Heart left ventricle (tissue), 16 donors: ENCODE measurements around the gene HLA-DMB. TPM values are rescaled to one million over a fixed set of nuclear protein-coding genes. Genes with fewer than 3 reads are reported as not detected.
A peak's percentile ranks its signal among the peaks of the same experiment; 100 is the strongest.

Source experiments
- ATAC-seq, 4 donors: fragments of 200-7000 bp; cut with Tn5 transposase; one replicate each; pipeline ENCODE4 v1.9.1; 2020 to 2022; ENCODE audit warnings: moderate library complexity in 4 of 4, mild to moderate bottlenecking in 3 of 4, moderate number of reproducible peaks in 1 of 4
- DNase-seq, 5 donors: peaks; one replicate each; pipeline ENCODE4 v3.0.0-alpha.2; 2020
- H3K27ac ChIP-seq, 12 donors: fragments of 200-600 bp; sonication (generic) in 4 of 12; one replicate each; pipeline versions ENCODE4 v1.5.0 to v1.8.0; 2016 to 2022; ENCODE audit warnings: mild to moderate bottlenecking in 2 of 12
- H3K27me3 ChIP-seq, 9 donors: fragments of 200-600 bp; sonication (generic) in 2 of 9; one replicate each; pipeline versions ENCODE4 v1.5.1 to v1.8.0; 2016 to 2022; ENCODE audit warnings: mild to moderate bottlenecking in 3 of 9
- H3K36me3 ChIP-seq, 9 donors: fragments of 200-600 bp; sonication (generic) in 2 of 9; one replicate each; pipeline versions ENCODE4 v1.5.0 to v1.8.0; 2018 to 2022; ENCODE audit warnings: mild to moderate bottlenecking in 2 of 9
- H3K4me1 ChIP-seq, 12 donors: fragments of 200-600 bp; sonication (generic) in 4 of 12; one replicate each; pipeline versions ENCODE4 v1.5.0 to v1.8.0; 2016 to 2022; ENCODE audit warnings: mild to moderate bottlenecking in 3 of 12
- H3K4me3 ChIP-seq, 12 donors: fragments of 200-600 bp; sonication (generic) in 4 of 12; one replicate each; pipeline versions ENCODE4 v1.5.0 to v1.8.0; 2017 to 2022; ENCODE audit warnings: mild to moderate bottlenecking in 9 of 12, moderate library complexity in 4 of 12
- H3K9me3 ChIP-seq, 12 donors: fragments of 200-600 bp; sonication (generic) in 4 of 12; one replicate each; pipeline versions ENCODE4 v1.5.0 to v1.8.0; 2016 to 2022; ENCODE audit warnings: mild to moderate bottlenecking in 1 of 12
- CTCF ChIP-seq, 12 donors: fragments of 200-600 bp; sonication (generic) in 4 of 12; IDR thresholded peaks; one replicate each; pipeline versions ENCODE4 v1.5.0 to v1.8.0; 2018 to 2022; ENCODE audit warnings: antibody characterized with exemption in 12 of 12, mild to moderate bottlenecking in 5 of 12
- POLR2A ChIP-seq, 2 donors: fragments of 450-650 bp; IDR thresholded peaks; one replicate each; pipeline ENCODE4 v1.6.1; 2017; ENCODE audit warnings: antibody characterized with exemption in 2 of 2, mild to moderate bottlenecking in 2 of 2, moderate library complexity in 2 of 2
- WGBS, 4 donors: extraction: QIAGEN DNeasy Blood & Tissue Kit in 2 of 4; methylation state at CpG; one replicate each; pipeline versions ENCODE4 v1.1.5 to v1.1.7; 2013 to 2018; 5-methylcytosine and 5-hydroxymethylcytosine counted together
- intact Hi-C, 10 donors: fragments of 100-400 bp; cut with DNase I; formaldehyde crosslinking; loops; one replicate each; pipeline versions ENCODE4 v1.11.1 to v1.14.2; 2022
- polyA plus RNA-seq, 2 donors: library from polyadenylated mRNA; stranded (reverse); fragments of 200-250 nt; gene quantifications; one replicate each; pipeline ENCODE4 v1.2.3, GENCODE V29; 2013
- total RNA-seq, 9 donors: library from RNA; depleted of rRNA in 2 of 9; stranded (reverse); fragments of >200 nt in 2 of 9; fragmentation: NEBNext Ultra II Directional in 3 of 9; extraction: Animal tissue kit (Norgen Biotek cat#: 25700) in 3 of 9; gene quantifications; one replicate each; pipeline versions ENCODE4 v1.1.0 to v1.2.4, GENCODE V29; 2016 to 2023
- donor health status: ischemic (EF 13 %, LVEDD 7.1; RV severe dilation, severe dysfunction).
- donor health status: healthy with polysubstance abuse.
- donor health status: DM: no; HTN: yes; CAD: no.
- donor health status: DM: no; HTN: no; CAD: no.
- donor health status: ischemic (EF 25% LVEDD 6.9; RV normal size, moderate dysfunction).
- donor health status: ischemic (EF 25% LVEDD 5.7; RV mildly dilated, moderate dysfunction).
- donor health status: healthy.
- donor health status: DM: yes; HTN: yes; CAD: no.
- donor health status: ischemic (EF 35%, LVEDD 5.7; RV mildly dilated, moderate dysfunction).
- donor health status: nonischemic (EF 11% LVEDD 7.7; RV severe dilation, severe dysfunction).
- donor health status: DM: yes; HTN: yes; CAD: no.
- donor health status: PGD.
- donor health status: ischemic (EF 29% LVEDD 5.4; RV normal size, mild dysfunction).
- donor health status: nonischemic (EF 23%, LVEDD 6.1; RV moderate dilation, normal function).

Gene HLA-DMB
- total and polyA plus RNA-seq, 11 donors = 2.7 to 127 (median 6.7) TPM

GRCh38 chr6:32968093-32968866, 27.5 kb upstream of the HLA-DMB start, which contains the start of gene BRD2:
Gene BRD2, plus strand, starts transcription at chr6:32968594. Its CDS starts 4,305 bp downstream, at chr6:32972899.
- DNase-seq (peak; percentile 97 to 99 (median 98)), ATAC-seq (peak; percentile 53 to 77 (median 68))
- WGBS, 4 donors = 0 to 1% (median 0%) methylated on average over 12 to 62 of the region's 62 CpGs
- no peaks in the 10 kb centered on the region for H3K9me3 ChIP-seq
- H3K27me3 ChIP-seq = no peaks in the 10 kb centered on the region
- no peak for TF ChIP-seq CTCF (IDR thresholded peaks at IDR 0.05)
- peak in 1 of 2 donors; percentile 86 for TF ChIP-seq POLR2A (IDR thresholded peaks at IDR 0.05)
- H3K36me3 ChIP-seq = peaks cover 0 to 12% (median 10%) of the 10 kb centered on the region in 9 donors
- H3K4me1 ChIP-seq = peaks cover 0 to 42% (median 16%) of the 10 kb centered on the region in 12 donors
- peak within 1 kb of the TSS; percentile 97 to 100 (median 100) for H3K27ac ChIP-seq
- intact Hi-C loops = loop anchor here in 2 of 10 donors (5.0 kb wide), 2 partner anchors 36 to 126 kb away; partner anchors contain the start of gene PSMB8 (in 1 of the 2)
- peak within 1 kb of the TSS; percentile 63 to 100 (median 80) for H3K4me3 ChIP-seq

GRCh38 chr6:32967151-32968091, 26.6 kb upstream of the HLA-DMB start:
- ATAC-seq = no peak
- Histone ChIP-seq H3K4me3 (peak overlapping the region; percentile 63 to 100 (median 80)), H3K27ac (peak overlapping the region; percentile 97 to 100 (median 100)), H3K36me3 (peaks cover 0 to 3% (median 2%) of the 10 kb centered on the region in 9 donors), H3K4me1 (peaks cover 0 to 50% (median 16%) of the 10 kb centered on the region in 12 donors), H3K27me3 (no peaks in the 10 kb centered on the region), H3K9me3 (no peaks in the 10 kb centered on the region)
- intact Hi-C loops = loop anchor here in 3 of 10 donors (1.0 to 5.0 kb wide), 4 partner anchors 14 to 125 kb away; partner anchors contain the start of genes HLA-DMA (in 3 of the 3) and PSMB8 (in 1 of the 3)
- no peak for DNase-seq
- no peak for TF ChIP-seq POLR2A (IDR thresholded peaks at IDR 0.05)
- peak; percentile 15 to 77 (median 49) for TF ChIP-seq CTCF (IDR thresholded peaks at IDR 0.05)
- WGBS, 4 donors = 3 to 4% (median 4%) methylated on average over 16 of the region's 16 CpGs

- Histone ChIP-seq H3K27ac (peak overlapping the region in 1 of 12 donors; percentile 99), H3K4me1 (peaks cover 0 to 60% (median 16%) of the 10 kb centered on the region in 12 donors), H3K4me3 (no peak overlapping the region), H3K9me3 (no peaks in the 10 kb centered on the region), H3K36me3 (no peaks in the 10 kb centered on the region), H3K27me3 (no peaks in the 10 kb centered on the region)
- ATAC-seq (no peak), DNase-seq (no peak)
- TF ChIP-seq POLR2A (IDR thresholded peaks at IDR 0.05) = no peak
- TF ChIP-seq CTCF (IDR thresholded peaks at IDR 0.05) = no peak
- WGBS, 4 donors = 89 to 95% (median 91%) methylated on average over 5 of the region's 5 CpGs
- intact Hi-C loops = loop anchor here in 3 of 10 donors (1.0 to 5.0 kb wide), 3 partner anchors 28 to 122 kb away; partner anchors contain the start of gene PSMB8 (in 1 of the 3)
Measured at GRCh38 chr6:32964776-32965175, 23.9 kb upstream of the HLA-DMB start.
